Measurements from ENCODE around the gene SLC25A44. TPM values are rescaled to one million over a fixed set of nuclear protein-coding genes. Genes with fewer than 3 reads are reported as not detected.
"Not testable (repeated sequence)": the region's sequence is repeated elsewhere in the genome, so short reads cannot be mapped to it uniquely, and the experiment has no call there.

The SLC25A44 gene
- total RNA-seq, 1 donor from 2014 or later = 17.4 TPM

- DNase-seq (ENCODE audit: low read depth) = no peak
Observed at GRCh38 chr1:156204686-156205085, 10.8 kb downstream of the SLC25A44 start.

GRCh38 chr1:156211243-156211642, 17.3 kb downstream of the SLC25A44 start:
- no peak for DNase-seq (ENCODE audit: low read depth)

- DNase-seq (ENCODE audit: low read depth) = no peak
Observed at GRCh38 chr1:156212130-156212529, 18.2 kb downstream of the SLC25A44 start.

- peak; percentile 90 for DNase-seq (ENCODE audit: low read depth)
Observed at GRCh38 chr1:156212833-156213643, 19.1 kb downstream of the SLC25A44 start, which contains the start of gene PMF1. Gene PMF1 (plus strand): TSS chr1:156213007. CDS start chr1:156213016, 9 bp downstream.

- DNase-seq (ENCODE audit: low read depth) = no peak
Observed at GRCh38 chr1:156213644-156213966, 19.7 kb downstream of the SLC25A44 start.

- DNase-seq (ENCODE audit: low read depth) = peak; percentile 78
Observed at GRCh38 chr1:156214024-156214748, 20.3 kb downstream of the SLC25A44 start.

GRCh38 chr1:156216361-156217086, 22.6 kb downstream of the SLC25A44 start:
- DNase-seq (ENCODE audit: low read depth) = not testable (repeated sequence)

- no peak for DNase-seq (ENCODE audit: low read depth)
Observed at GRCh38 chr1:156217871-156218270, 24.0 kb downstream of the SLC25A44 start.

GRCh38 chr1:156220226-156220625, 26.3 kb downstream of the SLC25A44 start:
- DNase-seq (ENCODE audit: low read depth) = no peak

GRCh38 chr1:156221986-156222692, 28.2 kb downstream of the SLC25A44 start:
- no peak for DNase-seq (ENCODE audit: low read depth)

- DNase-seq (ENCODE audit: low read depth) = no peak
Observed at GRCh38 chr1:156225677-156226014, 31.7 kb downstream of the SLC25A44 start.

- DNase-seq (ENCODE audit: low read depth) = no peak
Observed at GRCh38 chr1:156226116-156226538, 32.2 kb downstream of the SLC25A44 start.

- no peak for DNase-seq (ENCODE audit: low read depth)
Observed at GRCh38 chr1:156226782-156227181, 32.9 kb downstream of the SLC25A44 start.

GRCh38 chr1:156228501-156228900, 34.6 kb downstream of the SLC25A44 start:
- no peak for DNase-seq (ENCODE audit: low read depth)

- no peak for DNase-seq (ENCODE audit: low read depth)
Observed at GRCh38 chr1:156229809-156230472, 36.0 kb downstream of the SLC25A44 start.

- no peak for DNase-seq (ENCODE audit: low read depth)
Observed at GRCh38 chr1:156230473-156230837, 36.6 kb downstream of the SLC25A44 start.

GRCh38 chr1:156232201-156232894, 38.4 kb downstream of the SLC25A44 start:
- no peak for DNase-seq (ENCODE audit: low read depth)

- DNase-seq (ENCODE audit: low read depth) = peak; percentile 32
Observed at GRCh38 chr1:156233426-156234127, 39.7 kb downstream of the SLC25A44 start.

- no peak for DNase-seq (ENCODE audit: low read depth)
Observed at GRCh38 chr1:156236164-156236563, 42.3 kb downstream of the SLC25A44 start.

GRCh38 chr1:156238248-156238647, 44.3 kb downstream of the SLC25A44 start:
- no peak for DNase-seq (ENCODE audit: low read depth)
